CD4-positive, alpha-beta T cell treated with Interleukin-12 subunit alpha and Interleukin-12 subunit beta, for 1 hour (primary cell): ENCODE data around the gene KCNJ8.
"Not testable (repeated sequence)": the region's sequence is repeated elsewhere in the genome, so short reads cannot be mapped to it uniquely, and the experiment has no call there.

Experiments
- DNase-seq: peaks from one replicate; pipeline ENCODE4 v3.0.0-alpha.2; 2020

Gene KCNJ8

GRCh38 chr12:21774358-21775132 lies at the start of gene KCNJ8:
Gene KCNJ8 (minus strand): TSS chr12:21774706. CDS start chr12:21773616, 1,090 bp downstream.
- DNase-seq: no peak

DNA sequence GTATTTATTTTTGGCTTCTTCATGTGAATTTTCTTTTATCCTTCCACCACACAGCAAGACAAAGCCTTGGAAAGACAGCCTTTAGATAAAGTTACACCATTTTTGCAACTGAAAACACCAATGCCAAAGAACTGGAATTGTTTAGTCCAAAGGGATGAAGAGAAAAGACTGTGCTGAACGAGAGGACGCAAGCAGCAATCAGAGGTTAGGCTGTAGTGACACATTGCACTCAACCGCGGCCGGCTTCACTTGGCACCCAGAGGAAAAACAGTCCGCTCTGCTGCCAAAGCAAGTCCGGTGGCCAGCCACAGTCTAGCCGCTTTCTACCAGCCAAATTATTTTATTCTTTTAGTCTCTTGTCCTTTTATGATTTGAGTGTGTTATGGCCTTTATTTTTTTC lies 49.1 kb upstream of the KCNJ8 start:
- no peak for DNase-seq

GRCh38 chr12:21819678-21820077 lies 45.2 kb upstream of the KCNJ8 start:
- DNase-seq: no peak

GRCh38 chr12:21819236-21819635 lies 44.7 kb upstream of the KCNJ8 start:
- no peak for DNase-seq

DNA sequence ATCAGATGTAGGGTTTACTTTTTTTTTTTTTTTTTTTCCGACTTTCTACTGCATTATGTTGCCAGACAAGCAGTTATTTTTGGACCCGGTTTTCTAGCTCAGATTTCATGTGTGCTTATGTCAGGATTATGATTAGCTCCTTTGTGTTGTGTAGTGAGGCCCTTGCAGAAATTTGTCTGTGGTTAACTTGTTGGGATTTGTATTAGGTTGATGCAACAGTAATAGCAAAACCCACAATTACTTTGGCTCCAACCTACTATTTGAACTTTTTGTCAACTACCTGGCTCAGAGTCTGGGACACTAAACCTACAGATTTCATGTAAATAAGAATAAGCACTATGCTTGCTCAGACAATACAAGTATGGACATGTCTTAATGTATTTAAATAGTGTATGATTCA lies 44.1 kb upstream of the KCNJ8 start:
- DNase-seq: no peak

DNA sequence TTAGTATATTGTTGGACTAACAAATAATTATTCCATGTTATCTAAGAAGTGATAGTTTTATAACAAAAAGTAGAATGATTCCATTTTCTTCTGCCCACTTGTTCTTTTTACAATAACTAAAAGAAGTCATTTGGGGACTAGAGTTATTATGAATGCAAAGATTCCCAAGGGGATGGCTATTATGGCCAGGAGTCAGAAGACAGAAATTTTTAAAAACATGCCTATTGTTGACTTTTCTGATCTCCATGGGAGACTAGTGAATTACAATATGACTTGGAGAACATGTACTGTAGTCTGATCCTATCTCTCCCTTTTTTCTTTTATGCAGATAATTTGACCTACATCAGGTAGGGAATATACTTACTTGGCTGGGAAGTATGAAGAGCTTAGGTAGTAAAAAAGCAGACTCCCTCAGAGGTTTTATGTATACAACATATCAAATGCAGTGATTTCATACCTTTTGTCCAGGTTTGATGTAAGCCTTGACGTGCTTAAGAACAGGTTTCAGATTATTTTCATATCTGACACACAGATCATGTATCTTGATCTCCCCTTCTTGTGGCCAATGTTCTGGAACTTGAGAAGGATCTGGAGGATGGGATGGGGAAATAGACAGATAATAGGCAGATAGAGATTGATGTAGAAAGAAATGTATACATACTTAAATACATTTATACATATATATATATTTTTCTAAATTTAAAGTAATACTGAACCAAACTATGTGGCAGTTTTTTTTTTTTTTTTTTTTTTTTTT lies 41.0 kb upstream of the KCNJ8 start:
- DNase-seq: no peak

GRCh38 chr12:21814814-21815213 lies 40.3 kb upstream of the KCNJ8 start:
- DNase-seq: no peak

DNA sequence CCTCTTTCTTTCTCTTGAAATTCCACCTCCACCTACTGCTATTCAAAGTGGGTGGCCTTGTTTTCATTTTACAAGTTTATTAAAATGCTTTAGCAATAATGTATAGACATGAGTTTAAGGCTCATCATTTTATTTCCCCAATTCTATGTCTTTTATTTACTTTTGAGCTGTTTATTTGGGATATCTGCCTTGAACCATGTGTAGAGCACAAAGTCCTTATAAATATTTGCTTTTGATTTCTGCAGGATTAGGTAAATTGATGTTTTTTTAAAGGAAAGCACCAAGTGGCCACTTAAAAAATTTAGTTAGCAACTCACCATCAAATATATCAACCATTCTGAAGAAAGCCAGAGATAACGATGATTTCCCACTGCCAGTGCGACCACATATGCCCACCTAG lies 39.8 kb upstream of the KCNJ8 start:
- no peak for DNase-seq

GRCh38 chr12:21813751-21814150 lies 39.2 kb upstream of the KCNJ8 start:
- no peak for DNase-seq

- DNase-seq: no peak
Measured at GRCh38 chr12:21813125-21813524, 38.6 kb upstream of the KCNJ8 start.

GRCh38 chr12:21812340-21812739 lies 37.8 kb upstream of the KCNJ8 start:
- not testable (repeated sequence) for DNase-seq

- DNase-seq: no peak
Measured at GRCh38 chr12:21809100-21809499, 34.6 kb upstream of the KCNJ8 start.

DNA sequence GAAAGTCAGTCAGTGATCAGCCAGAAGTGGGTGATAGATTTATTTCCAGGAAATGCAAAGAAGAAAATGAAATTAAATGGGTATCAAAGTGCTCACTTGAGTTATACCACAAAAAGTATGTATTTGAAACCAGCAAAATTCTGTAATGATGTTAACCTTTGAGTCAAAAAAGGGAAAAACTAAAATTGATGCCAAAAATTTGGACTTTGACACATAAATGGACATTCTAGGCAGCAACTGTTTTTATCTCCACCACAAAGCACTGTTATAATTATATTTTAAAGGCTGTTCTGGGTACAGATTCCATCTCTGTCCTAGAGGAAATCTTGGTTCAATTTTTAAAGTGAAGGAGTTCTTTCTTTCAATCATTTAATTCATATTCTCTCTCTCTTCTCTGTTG lies 31.7 kb upstream of the KCNJ8 start:
- no peak for DNase-seq

DNA sequence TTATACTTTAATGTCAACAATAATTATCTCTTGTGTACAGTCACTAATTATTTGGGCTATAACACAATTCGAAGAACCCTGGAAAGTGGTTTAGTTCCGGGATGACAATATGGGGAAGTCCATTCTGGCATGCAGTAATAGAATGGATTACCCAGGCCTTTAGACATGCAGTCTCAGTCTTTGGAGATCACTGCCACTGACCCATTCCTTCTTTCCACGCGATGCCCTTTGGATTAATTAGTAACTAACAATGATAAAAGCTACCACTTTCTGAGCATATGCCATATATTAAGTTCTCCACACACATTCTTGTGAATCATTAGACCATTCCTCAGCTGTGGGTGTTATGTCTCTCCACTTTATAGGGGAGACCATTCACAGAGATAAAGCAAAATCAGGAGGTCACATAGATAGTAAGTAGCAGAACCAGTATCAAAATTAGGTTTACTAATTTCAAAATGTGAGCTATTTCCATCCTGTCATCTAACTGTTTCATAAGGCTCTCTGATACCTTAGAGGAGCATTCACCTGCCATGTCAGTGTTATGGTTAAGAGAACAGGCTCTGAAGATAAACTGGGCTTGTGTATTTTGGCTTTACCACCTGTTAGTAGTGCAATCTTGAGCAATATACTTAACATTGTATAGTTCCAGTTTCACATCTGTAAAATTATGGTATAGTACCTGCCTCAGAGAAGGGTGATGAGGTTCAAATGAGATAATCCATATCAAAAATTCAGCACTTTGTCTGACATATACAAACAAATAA lies 27.2 kb upstream of the KCNJ8 start:
- no peak for DNase-seq

- DNase-seq: no peak
Measured at GRCh38 chr12:21800011-21800410, 25.5 kb upstream of the KCNJ8 start.

- DNase-seq: no peak
Measured at GRCh38 chr12:21797539-21797938, 23.0 kb upstream of the KCNJ8 start.

DNA sequence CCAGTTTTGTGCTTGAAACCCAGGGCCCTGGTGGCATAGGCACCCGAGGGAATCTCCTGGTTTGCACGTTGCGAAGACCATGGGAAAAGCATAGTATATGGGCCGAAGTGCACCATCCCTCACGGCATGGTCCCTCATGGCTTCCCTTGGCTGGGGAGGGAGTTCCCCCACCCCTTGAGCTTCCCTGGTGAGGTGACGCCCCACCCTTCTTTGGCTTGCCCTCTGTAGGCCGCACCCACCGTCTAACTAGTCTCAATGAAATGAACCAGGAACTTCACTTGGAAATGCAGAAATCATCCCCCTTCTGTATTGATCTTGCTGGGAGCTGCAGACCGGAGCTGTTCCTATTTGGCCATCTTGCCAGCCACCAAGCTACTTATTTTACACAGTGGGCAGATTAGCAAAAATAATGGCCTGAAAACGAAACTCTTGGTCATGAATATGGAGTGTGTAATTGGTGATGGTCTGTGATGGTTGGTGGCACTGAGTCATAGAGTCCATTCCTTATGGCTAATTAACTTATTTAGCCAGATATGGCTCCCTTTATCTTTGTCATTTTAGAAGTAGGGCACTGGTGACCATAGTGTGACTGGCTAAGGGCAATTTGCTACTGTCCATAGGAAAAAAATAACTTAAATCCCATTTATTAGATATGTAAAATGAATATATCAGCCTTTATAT lies 21.3 kb upstream of the KCNJ8 start:
- no peak for DNase-seq

DNA sequence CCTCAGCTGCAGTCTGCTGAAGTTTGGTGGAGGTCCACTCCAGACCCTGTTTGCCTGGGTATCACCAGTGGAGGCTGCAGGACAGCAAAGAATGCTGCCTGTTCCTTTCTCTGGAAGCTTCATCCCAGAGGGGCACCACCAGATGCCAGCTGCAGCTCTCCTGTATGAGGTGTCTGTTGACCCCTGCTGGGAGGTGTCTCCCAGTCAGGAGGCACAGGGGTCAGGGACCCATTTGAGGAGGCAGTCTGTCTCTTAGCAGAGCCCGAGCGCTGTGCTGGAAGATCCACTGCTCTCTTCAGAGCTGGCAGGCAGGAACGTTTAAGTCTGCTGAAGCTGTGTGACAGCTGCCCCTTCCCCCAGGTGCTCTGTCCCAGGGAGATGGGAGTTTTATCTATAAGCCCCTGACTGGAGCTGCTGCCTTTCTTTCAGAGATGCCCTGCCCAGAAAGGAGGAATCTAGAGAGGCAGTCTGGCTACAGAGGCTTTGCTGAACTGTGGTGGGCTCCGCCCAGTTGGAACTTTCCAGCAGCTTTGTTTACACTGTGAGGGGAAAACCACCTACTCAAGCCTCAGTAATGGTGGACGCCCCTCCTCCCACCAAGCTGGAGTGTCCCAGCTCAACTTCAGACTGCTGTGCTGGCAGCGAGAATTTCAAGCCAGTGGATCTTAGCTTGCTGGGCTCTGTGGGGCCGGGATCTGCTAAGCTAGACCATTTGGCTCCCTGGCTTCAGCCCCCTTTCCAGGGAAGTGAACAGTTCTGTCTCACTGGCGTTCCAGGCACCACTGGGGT lies 20.5 kb upstream of the KCNJ8 start:
- not testable (repeated sequence) for DNase-seq

DNA sequence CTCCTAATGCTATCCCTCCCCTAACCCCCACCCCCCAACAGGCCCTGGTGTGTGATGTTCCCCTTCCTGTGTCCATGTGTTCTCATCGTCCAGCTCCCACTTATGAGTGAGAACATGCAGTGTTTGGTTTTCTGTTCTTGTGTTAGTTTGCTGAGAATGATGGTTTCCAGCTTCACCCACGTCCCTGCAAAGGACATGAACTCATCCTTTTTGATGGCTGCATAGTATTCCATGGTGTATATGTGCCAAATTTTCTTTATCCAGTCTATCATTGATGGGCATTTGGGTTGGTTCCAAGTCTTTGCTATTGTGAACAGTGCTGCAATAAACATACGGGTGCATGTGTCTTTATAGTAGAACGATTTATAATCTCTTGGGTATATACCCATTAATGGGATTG lies 15.2 kb upstream of the KCNJ8 start:
- DNase-seq: not testable (repeated sequence)

GRCh38 chr12:21788089-21788983 lies 13.8 kb upstream of the KCNJ8 start:
- no peak for DNase-seq

GRCh38 chr12:21786041-21786531 lies 11.6 kb upstream of the KCNJ8 start:
- no peak for DNase-seq
